IPS-20b (cell line): ENCODE measurements around the gene PDGFB.

Source experiments
- H3K27ac ChIP-seq: one replicate; pipeline ENCODE4 v1.5.1; 2013; ENCODE audit warnings: low read length
- H3K27me3 ChIP-seq: 2 replicates; pipeline ENCODE4 v1.6.1; 2013; ENCODE audit warnings: mild to moderate bottlenecking, low read length, inconsistent platforms; ENCODE audit not compliant: insufficient read depth
- H3K36me3 ChIP-seq: 2 replicates; pipeline ENCODE4 v1.6.1; 2013; ENCODE audit warnings: low read depth, mild to moderate bottlenecking, inconsistent platforms, low read length, moderate library complexity; ENCODE audit not compliant: insufficient read depth
- H3K4me1 ChIP-seq: 2 replicates; pipeline ENCODE4 v1.6.1; 2013; ENCODE audit warnings: mild to moderate bottlenecking, control low read depth, inconsistent platforms, low read length, moderate library complexity; ENCODE audit not compliant: insufficient read depth
- H3K4me3 ChIP-seq: 2 replicates; pipeline ENCODE4 v1.5.1; 2013; ENCODE audit warnings: mild to moderate bottlenecking, low read length, inconsistent platforms
- H3K9ac ChIP-seq: 2 replicates; pipeline ENCODE4 v1.6.1; 2013; ENCODE audit warnings: low read depth, mild to moderate bottlenecking, inconsistent platforms, low read length, moderate library complexity
- H3K9me3 ChIP-seq: 2 replicates; pipeline ENCODE4 v1.6.1; 2013; ENCODE audit warnings: mild to moderate bottlenecking, low read depth, low read length, inconsistent platforms; ENCODE audit not compliant: insufficient read depth

Gene PDGFB

DNA sequence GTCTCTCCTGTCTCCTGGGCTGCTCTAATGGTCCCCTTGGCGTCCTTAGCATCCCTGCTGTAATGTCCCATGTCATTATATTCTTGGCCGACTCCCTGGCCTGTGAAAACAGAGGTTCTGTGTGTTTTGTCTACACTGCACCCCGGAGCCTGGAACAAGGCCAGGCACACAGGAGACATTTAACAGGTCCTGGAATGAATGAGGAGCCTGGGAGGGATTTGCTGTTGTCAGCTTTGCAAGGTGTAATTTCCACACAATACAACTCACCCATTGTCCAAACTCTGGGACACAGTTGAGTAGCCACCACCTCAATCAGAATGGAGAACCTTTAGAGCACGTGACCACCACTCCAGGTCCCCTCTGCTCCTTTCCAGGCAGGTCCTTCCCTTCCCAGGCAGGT is 14.9 kb upstream of the PDGFB start:
- Histone ChIP-seq H3K9ac (no peak overlapping the region), H3K4me3 (no peak overlapping the region), H3K27me3 (no peaks in the 10 kb centered on the region), H3K27ac (no peak overlapping the region), H3K4me1 (peaks cover 4% of the 10 kb centered on the region; the same call in 1 of the 2 replicates), H3K36me3 (no peaks in the 10 kb centered on the region), H3K9me3 (peaks cover 7% of the 10 kb centered on the region; the same call in 1 of the 2 replicates)

DNA sequence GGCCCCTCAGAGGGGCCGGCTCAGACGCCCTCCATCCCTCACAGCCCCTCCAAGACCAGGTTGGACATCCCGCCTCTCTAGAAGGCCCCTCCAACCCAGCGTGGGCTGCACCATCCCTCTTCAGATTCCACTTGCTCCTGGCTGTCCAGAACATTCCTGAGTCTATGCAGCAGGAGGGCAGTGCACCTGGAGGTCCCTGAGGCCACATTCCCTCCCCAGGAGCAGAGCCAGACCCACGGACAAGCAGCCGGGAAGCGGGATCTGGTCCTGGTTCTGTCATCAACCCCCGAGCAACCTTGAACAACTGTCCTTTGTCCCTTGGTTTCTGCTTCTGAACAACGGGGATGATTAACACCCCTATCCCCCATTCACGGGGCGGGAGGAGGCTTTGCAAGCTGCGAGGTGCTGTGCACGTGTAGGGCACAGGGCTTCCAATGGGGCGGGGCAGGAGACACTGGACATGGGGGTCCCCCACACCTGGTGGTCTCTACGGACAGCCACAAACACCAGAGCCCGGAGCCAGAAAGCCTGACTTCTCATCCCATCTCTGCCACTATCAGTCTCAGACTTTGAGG is 13.2 kb upstream of the PDGFB start:
- H3K9ac ChIP-seq, result no peak overlapping the region
- H3K9me3 ChIP-seq, result peaks cover 7% of the 10 kb centered on the region; the same call in 1 of the 2 replicates
- no peak overlapping the region for H3K4me3 ChIP-seq
- H3K27ac ChIP-seq, result no peak overlapping the region
- no peaks in the 10 kb centered on the region for H3K36me3 ChIP-seq
- peaks cover 11% of the 10 kb centered on the region; the same call in 1 of the 2 replicates for H3K4me1 ChIP-seq
- H3K27me3 ChIP-seq, result 0 out of 2 replicates have a peak, but pooled peaks cover 8% of the 10 kb centered on the region

DNA sequence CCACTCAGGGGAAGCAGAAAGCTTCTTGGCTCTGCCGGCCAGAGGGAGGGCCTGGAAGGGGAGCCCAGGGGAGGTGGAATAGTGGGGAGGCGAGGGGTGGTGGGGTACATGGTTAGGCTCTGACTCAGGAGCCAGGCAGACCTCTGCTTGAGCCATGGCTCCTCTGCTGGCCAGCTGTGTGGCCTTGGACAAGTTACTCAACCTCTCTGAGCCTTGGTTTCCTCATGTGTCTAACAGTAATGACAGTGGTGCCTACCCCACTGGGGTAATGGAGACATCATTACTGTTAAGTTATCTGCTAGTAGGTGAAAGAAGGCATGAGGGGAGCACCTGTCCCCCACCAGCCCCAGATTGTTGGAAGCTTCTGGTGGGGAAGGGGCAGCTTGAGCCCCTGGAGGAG is 12.2 kb upstream of the PDGFB start:
- Histone ChIP-seq H3K27me3 (peaks cover 18% of the 10 kb centered on the region; the same call in 1 of the 2 replicates), H3K4me1 (peaks cover 12% of the 10 kb centered on the region; the same call in 1 of the 2 replicates), H3K27ac (no peak overlapping the region)

DNA sequence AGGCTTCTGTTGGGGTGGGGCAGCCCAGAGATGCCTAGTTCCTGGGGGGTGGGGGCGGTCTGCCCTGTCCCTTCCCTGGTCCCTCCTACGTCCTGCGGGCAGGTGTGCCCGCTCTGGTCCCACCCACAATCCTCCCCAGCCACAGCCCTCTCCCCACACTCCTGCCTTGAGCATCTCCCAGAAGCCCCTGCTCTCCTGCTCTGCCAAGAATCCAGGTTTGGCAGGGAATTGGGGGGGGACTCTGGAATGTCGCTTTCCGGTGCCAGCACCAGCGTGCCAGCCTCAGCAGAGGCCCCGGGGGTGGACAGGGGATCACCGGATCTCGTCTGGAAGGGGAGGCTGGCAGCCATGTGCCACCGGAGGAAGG is 11.4 kb upstream of the PDGFB start:
- no peaks in the 10 kb centered on the region for H3K9me3 ChIP-seq
- no peak overlapping the region for H3K4me3 ChIP-seq
- peaks cover 24% of the 10 kb centered on the region; the same call in 1 of the 2 replicates for H3K27me3 ChIP-seq
- peaks cover 12% of the 10 kb centered on the region; the same call in 1 of the 2 replicates for H3K4me1 ChIP-seq
- no peak overlapping the region for H3K9ac ChIP-seq
- H3K27ac ChIP-seq, result no peak overlapping the region
- H3K36me3 ChIP-seq, result no peaks in the 10 kb centered on the region

More for the DNA sequence above, 12.2 kb upstream of the PDGFB start:
- no peaks in the 10 kb centered on the region for H3K36me3 ChIP-seq
- H3K4me3 ChIP-seq, result no peak overlapping the region
- H3K9ac ChIP-seq, result no peak overlapping the region
- peaks cover 7% of the 10 kb centered on the region; the same call in 1 of the 2 replicates for H3K9me3 ChIP-seq

DNA sequence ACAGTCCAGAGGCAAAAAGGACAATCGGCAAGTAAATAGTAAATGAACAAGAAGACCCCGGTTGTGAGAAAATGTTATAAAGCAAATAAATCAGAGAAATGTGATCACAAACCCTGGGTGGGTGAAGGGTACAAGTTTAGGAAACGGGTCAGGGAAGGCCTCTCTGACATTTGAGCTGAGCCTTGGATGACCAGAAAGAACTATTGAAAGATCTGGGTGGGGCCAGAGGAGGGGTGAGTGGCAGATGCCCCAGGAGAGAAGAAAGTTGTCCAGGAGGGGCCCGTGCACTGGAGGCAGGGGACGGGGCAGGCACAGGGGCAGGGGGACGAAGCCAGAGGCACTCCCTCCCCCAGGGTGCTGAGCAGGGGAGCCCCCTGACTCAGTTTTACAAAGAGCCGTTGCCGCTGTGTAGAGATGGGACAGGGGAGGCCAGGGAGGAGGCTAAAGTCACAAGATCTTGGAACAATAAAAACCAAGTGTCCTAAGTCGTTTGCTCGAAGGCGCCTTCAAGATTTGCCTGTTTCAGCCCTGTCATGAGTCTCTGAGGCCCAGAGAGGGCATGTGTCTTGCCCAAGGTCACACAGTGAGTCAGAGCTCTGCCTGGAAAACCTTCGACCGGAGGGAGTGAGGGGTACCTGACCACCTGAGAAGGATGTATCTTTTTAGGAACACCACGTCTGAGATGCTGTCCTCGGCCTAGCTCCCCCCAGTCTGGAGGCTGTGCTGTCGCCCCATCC is 10.8 kb upstream of the PDGFB start:
- Histone ChIP-seq H3K27me3 (peaks cover 26% of the 10 kb centered on the region; the same call in 1 of the 2 replicates), H3K36me3 (no peaks in the 10 kb centered on the region), H3K27ac (no peak overlapping the region), H3K4me1 (peaks cover 12% of the 10 kb centered on the region; the same call in 1 of the 2 replicates), H3K9ac (no peak overlapping the region), H3K9me3 (no peaks in the 10 kb centered on the region), H3K4me3 (no peak overlapping the region)

DNA sequence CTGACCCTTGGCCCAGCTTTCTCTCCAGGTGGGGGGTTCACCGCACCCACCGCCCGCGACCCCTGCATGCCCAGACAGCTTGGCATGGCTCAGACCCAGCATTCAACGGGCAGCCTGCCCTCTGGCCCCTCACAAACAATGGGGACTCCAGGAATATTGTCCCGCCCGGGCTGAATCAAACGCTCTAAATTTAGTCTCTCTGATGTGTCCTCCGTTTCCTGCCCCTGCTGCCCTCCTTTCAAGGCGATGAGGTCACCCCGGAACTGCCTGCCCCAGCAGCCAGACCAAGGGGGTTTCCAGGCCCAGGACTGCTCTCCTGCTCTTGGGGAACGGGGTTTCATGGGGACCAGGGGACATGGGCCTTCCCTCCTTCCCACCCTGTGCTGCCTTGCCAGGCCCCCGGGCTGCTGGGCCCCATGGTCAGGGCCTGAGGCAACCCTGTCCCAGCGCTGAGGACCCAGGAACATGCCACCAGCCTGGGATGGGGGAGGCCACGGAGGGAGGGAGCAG is 10.1 kb upstream of the PDGFB start:
- Histone ChIP-seq H3K4me3 (no peak overlapping the region), H3K27ac (no peak overlapping the region)

DNA sequence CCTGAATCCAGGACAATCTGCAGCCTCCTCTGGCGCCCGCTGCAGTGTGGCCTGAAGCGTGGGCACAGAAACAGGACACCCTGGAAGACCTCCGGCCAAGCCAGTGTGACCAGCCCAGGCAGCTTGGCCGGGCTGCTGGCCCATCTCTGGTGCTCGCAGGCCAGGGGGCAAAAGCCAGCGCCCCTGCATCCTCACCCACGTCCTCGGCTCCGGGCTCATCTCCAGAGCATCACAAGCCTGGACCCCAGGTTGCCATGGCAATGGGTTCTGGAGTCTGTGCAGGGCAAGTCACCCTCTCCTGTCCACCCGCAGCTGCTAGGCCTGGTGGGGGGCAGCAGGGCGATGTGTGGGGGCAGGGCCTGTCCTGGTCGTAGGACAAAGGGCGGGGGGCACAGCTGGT is 9.3 kb upstream of the PDGFB start:
- Histone ChIP-seq H3K27ac (no peak overlapping the region), H3K9ac (no peak overlapping the region), H3K4me1 (peaks cover 14% of the 10 kb centered on the region; the same call in 1 of the 2 replicates), H3K36me3 (no peaks in the 10 kb centered on the region), H3K4me3 (no peak overlapping the region), H3K9me3 (no peaks in the 10 kb centered on the region), H3K27me3 (peaks cover 41% of the 10 kb centered on the region)

More for the DNA sequence above, 10.1 kb upstream of the PDGFB start:
- Histone ChIP-seq H3K9ac (no peak overlapping the region), H3K4me1 (peaks cover 14% of the 10 kb centered on the region; the same call in 1 of the 2 replicates), H3K36me3 (no peaks in the 10 kb centered on the region), H3K9me3 (no peaks in the 10 kb centered on the region), H3K27me3 (peaks cover 33% of the 10 kb centered on the region)

DNA sequence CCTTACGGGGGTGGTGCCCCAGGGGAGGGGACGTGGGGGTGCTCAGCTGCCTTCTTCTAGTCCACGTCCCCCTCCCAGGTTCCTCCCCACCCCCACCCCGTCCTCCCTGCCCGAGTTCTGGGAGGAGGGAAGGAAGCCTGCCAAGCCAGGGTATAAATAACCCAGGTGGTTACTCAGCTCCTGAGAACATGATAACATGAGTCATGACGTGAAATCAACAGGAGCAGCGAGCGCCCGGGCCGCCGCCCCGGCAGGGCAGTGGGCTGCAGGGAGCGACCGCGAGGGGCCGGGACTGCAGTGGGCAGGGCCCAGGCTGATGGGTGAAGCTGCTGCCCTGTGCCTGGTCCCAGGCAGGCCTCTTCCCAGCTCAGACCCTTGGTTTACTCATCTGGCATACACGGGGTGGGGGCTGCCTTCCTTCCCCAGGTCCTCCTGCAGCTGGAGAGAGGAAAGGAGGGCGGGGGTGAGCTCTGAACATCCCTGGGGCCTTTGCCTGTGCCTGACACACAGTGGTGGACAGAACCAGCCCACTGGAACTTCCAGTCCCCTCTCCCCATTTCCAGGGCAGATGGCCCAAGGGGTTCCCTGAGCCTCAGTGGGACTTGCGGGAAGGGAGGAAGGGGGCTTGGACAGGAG is 8.8 kb upstream of the PDGFB start:
- Histone ChIP-seq H3K27ac (no peak overlapping the region), H3K27me3 (peaks cover 46% of the 10 kb centered on the region), H3K9me3 (no peaks in the 10 kb centered on the region), H3K4me1 (peaks cover 14% of the 10 kb centered on the region; the same call in 1 of the 2 replicates), H3K36me3 (no peaks in the 10 kb centered on the region), H3K4me3 (no peak overlapping the region; the same call in 1 of the 2 replicates), H3K9ac (no peak overlapping the region)

DNA sequence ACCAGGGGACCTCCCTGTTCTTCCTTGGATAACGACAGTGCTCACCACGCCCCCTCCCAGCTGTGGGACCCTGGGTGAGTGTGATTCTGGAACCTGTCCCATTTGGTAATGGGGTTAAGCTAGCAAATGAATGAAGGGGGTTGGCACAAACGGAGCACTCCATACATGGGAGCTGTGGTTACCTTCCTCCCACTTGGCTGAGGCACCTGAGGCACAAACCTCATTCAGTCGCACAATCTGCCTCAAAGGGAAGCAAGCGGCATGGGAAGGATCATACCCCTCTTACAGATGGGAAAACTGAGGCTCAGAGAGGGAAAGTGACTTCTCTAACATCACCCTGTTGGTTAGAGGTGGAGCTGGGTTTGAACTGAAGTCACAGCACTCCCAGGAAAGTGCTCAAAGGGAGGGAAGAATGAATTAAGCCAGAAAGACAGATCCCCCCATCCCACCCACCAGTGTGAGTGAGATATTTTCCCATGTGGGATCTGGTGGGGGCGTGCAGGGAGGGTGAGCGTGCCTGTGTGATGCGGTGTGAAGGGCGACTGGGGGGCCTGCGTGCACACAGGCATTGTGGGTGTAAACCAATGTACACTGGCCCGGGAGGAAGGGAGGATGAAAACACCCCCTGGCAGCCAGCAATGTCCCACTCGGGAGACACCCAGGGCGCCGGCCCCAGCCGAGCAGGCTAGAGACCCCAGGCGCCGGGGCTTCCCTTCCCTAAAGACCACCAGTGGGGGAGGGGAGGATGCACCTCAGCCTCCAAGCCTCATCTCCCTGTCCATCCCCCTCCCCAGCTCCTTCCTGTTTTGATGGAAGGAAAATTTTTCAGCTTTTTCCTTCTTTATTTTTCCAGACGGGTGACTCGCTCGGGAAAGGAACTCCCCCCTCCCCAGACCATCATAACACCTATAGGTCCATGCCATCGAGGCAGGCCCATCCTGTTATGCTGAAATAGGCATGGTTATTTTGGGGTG is 8.0 kb upstream of the PDGFB start:
- Histone ChIP-seq H3K27ac (no peak overlapping the region), H3K4me3 (no peak overlapping the region; the same call in 1 of the 2 replicates), H3K4me1 (peaks cover 14% of the 10 kb centered on the region; the same call in 1 of the 2 replicates), H3K9ac (no peak overlapping the region), H3K27me3 (peaks cover 51% of the 10 kb centered on the region), H3K9me3 (no peaks in the 10 kb centered on the region), H3K36me3 (no peaks in the 10 kb centered on the region)

DNA sequence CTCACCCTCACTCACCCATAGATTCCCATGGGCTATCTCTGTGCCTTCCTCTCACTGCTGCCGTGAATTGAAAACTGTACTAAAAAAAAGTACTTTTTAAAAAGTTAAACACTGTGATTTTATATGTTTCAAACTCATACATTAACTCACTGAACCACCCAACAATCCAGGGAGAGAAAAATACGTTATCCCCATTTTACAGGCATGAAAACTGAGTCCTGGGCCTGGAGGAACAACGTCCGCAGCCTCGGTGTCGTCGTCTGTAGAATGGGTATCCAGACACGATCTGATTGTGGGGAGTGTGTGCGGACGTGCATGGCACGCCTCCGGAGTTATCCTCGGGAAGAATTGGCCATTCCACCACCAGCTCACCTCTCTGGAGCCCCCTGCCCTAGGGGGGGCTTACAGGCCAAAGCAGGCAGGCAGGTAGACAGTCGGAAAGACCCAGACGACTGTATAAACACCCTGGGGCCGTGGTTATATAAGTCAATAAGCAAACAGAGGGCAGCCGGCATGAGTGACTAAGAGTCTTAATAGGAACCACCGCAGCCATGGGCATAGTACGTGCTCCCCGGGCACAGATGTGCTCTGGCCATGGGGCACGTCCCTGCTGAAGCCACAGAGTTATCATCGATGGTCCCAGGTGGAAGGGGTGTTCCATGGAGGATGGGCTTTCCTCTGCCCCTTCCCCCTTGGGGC is 7.1 kb upstream of the PDGFB start:
- peaks cover 58% of the 10 kb centered on the region for H3K27me3 ChIP-seq
- peaks cover 14% of the 10 kb centered on the region; the same call in 1 of the 2 replicates for H3K4me1 ChIP-seq
- no peak overlapping the region for H3K4me3 ChIP-seq
- H3K27ac ChIP-seq, result no peak overlapping the region
- no peaks in the 10 kb centered on the region for H3K36me3 ChIP-seq
- H3K9ac ChIP-seq, result no peak overlapping the region
- no peaks in the 10 kb centered on the region for H3K9me3 ChIP-seq
